Measurements from ENCODE around the gene TUFM. TPM values are rescaled to one million over a fixed set of nuclear protein-coding genes. Genes with fewer than 3 reads are reported as not detected.

Gene TUFM
- total RNA-seq, 1 experiment from 2014 or later = 207 TPM

GRCh38 chr16:28837672-28838557 lies 8.2 kb downstream of the TUFM start:
- Histone ChIP-seq H3T11ph (ENCODE audit: low read length) (no peak overlapping the region), H2AFZ (ENCODE audit: low read length) (no peak overlapping the region), H3K23ac (ENCODE audit: insufficient read length, low read depth, low read length) (no peak overlapping the region), H2BK5ac (ENCODE audit: insufficient read length, low read length) (no peak overlapping the region), H3K23me2 (ENCODE audit: insufficient read length, low read depth, low read length, poor library complexity, severe bottlenecking) (no peaks in the 10 kb centered on the region), H4K20me1 (ENCODE audit: control insufficient read depth, insufficient read depth, insufficient read length) (no peaks in the 10 kb centered on the region), H3K9ac (ENCODE audit: extremely low read depth, insufficient read length, low read length) (no peak overlapping the region), H3K4me2 (ENCODE audit: insufficient read depth, insufficient read length, low read length) (no peak overlapping the region), H2BK15ac (ENCODE audit: low read depth, low read length) (no peak overlapping the region), H3K14ac (ENCODE audit: insufficient read depth, low read length) (no peak overlapping the region), H4K8ac (replicated peaks; ENCODE audit: insufficient read length, low read depth, low read length) (no peak overlapping the region), H2BK120ac (ENCODE audit: low read depth, low read length, poor library complexity, severe bottlenecking) (no peak overlapping the region), H2BK20ac (ENCODE audit: low read depth, low read length, poor library complexity, severe bottlenecking) (no peak overlapping the region), H2BK12ac (ENCODE audit: insufficient read length, low read depth, low read length) (no peak overlapping the region), H3K18ac (ENCODE audit: insufficient read length, low read depth, low read length) (no peak overlapping the region), H3K27ac (ENCODE audit: insufficient read length, low read depth, low read length) (no peak overlapping the region), H3K4me1 (ENCODE audit: insufficient read depth, low read length) (no peaks in the 10 kb centered on the region), H4K5ac (ENCODE audit: insufficient read length, low read depth, low read length) (no peak overlapping the region), H3K9me3 (ENCODE audit: control insufficient read depth, low read depth, low read length) (no peaks in the 10 kb centered on the region), H3K4ac (ENCODE audit: low read depth, low read length) (no peak overlapping the region), H3K56ac (ENCODE audit: insufficient read length, low read depth, low read length) (no peak overlapping the region), H4K91ac (ENCODE audit: insufficient read length, low read depth, low read length) (no peak overlapping the region), H3K27me3 (ENCODE audit: insufficient read depth, low read length) (no peaks in the 10 kb centered on the region), H3K79me1 (ENCODE audit: insufficient read depth, low read depth, low read length, poor library complexity, severe bottlenecking) (no peaks in the 10 kb centered on the region), H3K79me2 (ENCODE audit: insufficient read depth, low read length) (no peaks in the 10 kb centered on the region), H2AK5ac (ENCODE audit: insufficient read length, low read length) (no peak overlapping the region)
- Mint-ChIP-seq H3K36me3 (ENCODE audit: insufficient read depth in 1 of 3, low read depth in 3 of 3) (peaks cover 36 to 81% (median 68%) of the 10 kb centered on the region in 3 experiments), H3K27me3 (ENCODE audit: low read depth) (no peaks in the 10 kb centered on the region; the same call in 1 of the 2 replicates), H3K4me3 (no peak overlapping the region), H3K9me3 (no peaks in the 10 kb centered on the region), H3K4me1 (no peaks in the 10 kb centered on the region), H3K27ac (peak overlapping the region in 1 of 3 experiments; percentile 68; a peak in 2 of 7 replicates)
- WGBS (ENCODE audit: extremely low coverage, insufficient read length, low lambda C conversion rate) = no CpG with 5 or more reads among the region's 7 CpGs
- no peak for TF ChIP-seq CTCF (conservative IDR thresholded peaks at IDR 0.05)
- no peak for DNase-seq
